Glomerular endothelial cell (primary cell): ENCODE data around the gene GYPC. TPM values are rescaled to one million over a fixed set of nuclear protein-coding genes. Genes with fewer than 3 reads are reported as not detected.

ENCODE experiments used
- DNase-seq: peaks from one replicate; pipeline ENCODE4 v3.0.0-alpha.2; 2011; ENCODE audit warnings: low read depth, low spot score; ENCODE audit errors: extremely low read depth
- total RNA-seq: library from RNA; depleted of rRNA; stranded (reverse); fragments of >200 nt; gene quantifications from 2 replicates; pipeline ENCODE4 v1.2.3, GENCODE V29; 2015

The GYPC gene
- total RNA-seq, 1 donor from 2014 or later, result 308 TPM

DNA sequence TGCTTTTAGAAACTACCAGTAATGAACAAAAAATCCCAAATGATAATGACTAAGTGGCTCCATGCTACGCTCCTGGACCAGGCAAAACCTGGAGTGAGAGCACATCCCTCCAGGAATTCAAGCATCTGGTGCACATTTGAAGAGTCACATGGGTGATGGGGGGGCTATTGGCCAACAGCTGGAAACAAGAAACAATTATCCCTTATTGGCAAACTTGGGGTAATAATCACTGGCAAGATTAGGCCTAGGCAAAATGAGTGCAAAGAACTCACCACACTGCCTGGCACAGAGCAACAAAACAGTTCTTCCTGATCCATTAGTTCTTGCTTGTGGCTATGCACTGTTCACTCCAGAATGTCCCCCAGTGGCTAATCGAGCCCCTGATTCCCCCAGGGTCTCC lies 66.1 kb downstream of the GYPC start:
- DNase-seq, result no peak

- no peak for DNase-seq
Observed at GRCh38 chr2:126722546-126722945, 66.6 kb downstream of the GYPC start.

- DNase-seq, result no peak
Observed at GRCh38 chr2:126723281-126723815, 67.4 kb downstream of the GYPC start.

DNA sequence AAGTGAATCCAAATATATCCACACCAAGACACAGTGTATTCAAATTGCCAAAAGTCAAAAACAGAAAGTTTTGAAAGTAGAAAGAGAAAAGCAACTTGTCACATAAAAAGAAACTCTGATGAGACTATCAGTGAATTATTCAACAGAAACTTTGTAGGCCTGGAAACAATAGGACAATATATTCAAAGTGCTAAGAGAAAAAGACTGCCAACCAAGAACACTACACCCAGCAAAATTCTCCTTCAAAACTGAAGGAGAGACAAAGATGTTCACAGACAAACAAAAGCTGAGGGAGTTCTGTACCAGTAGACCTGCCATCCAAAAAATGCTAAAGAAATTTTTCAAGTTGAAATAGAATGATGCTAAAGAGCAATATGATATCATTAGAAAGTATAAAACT lies 69.6 kb downstream of the GYPC start:
- DNase-seq, result no peak

DNA sequence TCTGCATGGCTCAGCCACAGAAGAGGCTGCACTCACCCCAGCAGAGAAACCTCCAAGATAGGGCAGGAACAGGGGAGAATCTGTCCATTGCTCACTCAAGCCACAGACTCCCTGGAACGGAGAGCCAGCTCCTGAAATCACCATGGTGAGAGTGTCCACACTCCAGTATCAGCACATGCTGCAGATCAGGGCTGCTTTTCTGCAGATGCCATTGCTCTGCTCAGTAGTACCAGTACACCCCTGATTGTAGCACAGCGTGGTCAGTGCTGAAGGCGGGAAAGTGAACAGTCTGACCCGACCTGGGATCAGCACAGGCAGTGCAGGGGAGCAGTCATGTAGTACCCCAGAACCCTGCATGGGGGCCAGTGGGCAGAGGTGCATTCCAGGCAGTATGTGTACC lies 73.9 kb downstream of the GYPC start:
- no peak for DNase-seq

DNA sequence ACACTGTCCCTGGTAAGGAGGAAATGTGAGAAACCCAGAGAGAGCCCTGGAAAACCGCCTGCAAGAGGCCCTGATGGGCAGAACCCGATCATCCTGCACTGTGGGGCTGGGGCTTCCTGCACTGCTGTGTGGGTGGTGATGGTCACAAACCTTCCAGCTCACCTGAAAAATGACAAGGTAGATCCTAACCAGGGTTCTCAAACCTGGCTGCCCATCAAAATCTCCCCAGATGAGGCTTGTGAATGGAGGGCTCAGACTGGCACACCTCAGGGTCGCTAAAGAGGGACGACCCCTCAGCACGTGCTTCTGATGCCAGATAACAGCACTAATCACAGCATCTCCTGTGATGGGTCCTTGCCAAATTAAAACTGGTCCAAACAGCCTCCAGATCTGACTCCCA lies 74.7 kb downstream of the GYPC start:
- DNase-seq, result no peak

GRCh38 chr2:126731353-126731752 lies 75.4 kb downstream of the GYPC start:
- DNase-seq, result no peak

- no peak for DNase-seq
Observed at GRCh38 chr2:126732682-126733245, 76.8 kb downstream of the GYPC start.

DNA sequence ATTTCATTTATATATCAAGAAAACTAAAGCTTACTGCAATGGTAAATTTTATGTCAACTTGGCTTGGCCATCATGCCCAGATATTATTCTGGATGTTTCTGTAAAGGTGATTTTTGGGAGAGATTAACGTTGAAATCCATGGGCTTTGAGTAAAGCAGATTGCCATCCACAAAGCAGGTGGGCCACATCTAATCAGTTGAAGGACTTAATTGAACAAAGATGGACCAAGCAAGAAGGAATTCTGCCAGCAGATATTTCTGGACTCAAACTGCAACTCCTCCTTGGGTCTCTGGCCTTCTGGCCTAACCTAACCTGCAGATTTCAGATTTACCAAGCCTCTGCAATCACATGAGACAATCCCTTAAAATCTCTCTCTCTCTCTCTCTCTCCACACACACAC lies 77.8 kb downstream of the GYPC start:
- DNase-seq, result no peak

GRCh38 chr2:126736133-126736874 lies 80.3 kb downstream of the GYPC start:
- no peak for DNase-seq

- DNase-seq, result no peak
Observed at GRCh38 chr2:126739141-126739540, 83.2 kb downstream of the GYPC start.

- DNase-seq, result no peak
Observed at GRCh38 chr2:126744640-126745039, 88.7 kb downstream of the GYPC start.

Other genes with a start within 250 kb of the GYPC start
- gene TEX51, start 242.7 kb downstream of the GYPC start, total RNA-seq, result not detected in 2 replicates